Spleen (tissue), 11 donors: Measurements from ENCODE around the gene SLC25A29. TPM values are rescaled to one million over a fixed set of nuclear protein-coding genes. Genes with fewer than 3 reads are reported as not detected.

Experiments used
- DNase-seq: peaks from one replicate; pipeline ENCODE4 v3.0.0-alpha.2; 2020
- H3K27ac ChIP-seq, 8 donors: fragments of 200-600 bp; sonication (generic) in 7 of 8; 1 replicate in 4 of 8; 2 replicates in 4 of 8; pipeline versions ENCODE4 v1.5.0 to v1.8.0; 2016 to 2021; ENCODE audit warnings: inconsistent platforms in 4 of 8, mild to moderate bottlenecking in 4 of 8, moderate library complexity in 1 of 8
- H3K27me3 ChIP-seq, 7 donors: fragments of 200-600 bp; sonication (generic) in 6 of 7; replicated peaks in 1 of 7; 1 replicate in 4 of 7; 2 replicates in 3 of 7; pipeline versions ENCODE4 v1.5.0 to v1.8.0; 2016 to 2021; ENCODE audit warnings: inconsistent platforms in 3 of 7, mild to moderate bottlenecking in 1 of 7
- H3K36me3 ChIP-seq, 6 donors: fragments of 200-600 bp; sonication (generic) in 5 of 6; 1 replicate in 4 of 6; 2 replicates in 2 of 6; pipeline versions ENCODE4 v1.5.0 to v1.8.0; 2016 to 2021; ENCODE audit warnings: inconsistent platforms in 2 of 6
- H3K4me1 ChIP-seq, 6 donors: fragments of 200-600 bp; sonication (generic) in 5 of 6; 1 replicate in 3 of 6; 2 replicates in 3 of 6; pipeline versions ENCODE4 v1.5.0 to v1.8.0; 2016 to 2021; ENCODE audit warnings: inconsistent platforms in 3 of 6
- H3K4me3 ChIP-seq, 8 donors: fragments of 200-600 bp; sonication (generic) in 7 of 8; 1 replicate in 4 of 8; 2 replicates in 4 of 8; pipeline versions ENCODE4 v1.5.0 to v1.8.0; 2016 to 2021; ENCODE audit warnings: inconsistent platforms in 4 of 8, mild to moderate bottlenecking in 4 of 8, moderate library complexity in 2 of 8
- H3K9me3 ChIP-seq, 8 donors: fragments of 200-600 bp; sonication (generic) in 7 of 8; 1 replicate in 4 of 8; 2 replicates in 4 of 8; pipeline versions ENCODE4 v1.5.0 to v1.8.0; 2016 to 2021; ENCODE audit warnings: inconsistent platforms in 4 of 8
- CTCF ChIP-seq, 11 experiments: fragments of 200-600 bp in 7 of 11; fragments of 450-650 bp in 4 of 11; sonication (generic) in 4 of 11; IDR thresholded peaks in 8 of 11; conservative IDR thresholded peaks in 3 of 11; 1 replicate in 7 of 11; 2 replicates in 4 of 11; pipeline versions ENCODE4 v1.4.0 to v1.8.0; 2016 to 2021; ENCODE audit warnings: antibody characterized with exemption in 11 of 11, inconsistent platforms in 4 of 11, mild to moderate bottlenecking in 1 of 11
- POLR2A ChIP-seq, 3 donors: fragments of 450-650 bp; IDR thresholded peaks; one replicate each; pipeline ENCODE4 v1.5.1; 2017; ENCODE audit warnings: antibody characterized with exemption in 3 of 3, mild to moderate bottlenecking in 1 of 3
- POLR2AphosphoS5 ChIP-seq, 3 donors: sonication (generic); formaldehyde crosslinking; IDR thresholded peaks; one replicate each; pipeline ENCODE4 v1.5.1; 2017; ENCODE audit warnings: antibody characterized with exemption in 3 of 3
- WGBS, 5 donors: extraction: QIAGEN DNeasy Blood & Tissue Kit in 3 of 5; methylation state at CpG; one replicate each; pipeline versions ENCODE4 v1.1.5 to v1.1.7; 2013 to 2018; 5-methylcytosine and 5-hydroxymethylcytosine counted together
- intact Hi-C: fragments of 100-400 bp; cut with DNase I; formaldehyde crosslinking; loops from one replicate; pipeline ENCODE4 v1.15.0; 2023; ENCODE audit warnings: low total_unique reads
- polyA plus RNA-seq, 3 donors: library from polyadenylated mRNA; stranded (reverse); fragments of 200-250 nt; gene quantifications; one replicate each; pipeline ENCODE4 v1.2.1, GENCODE V29; 2013
- total RNA-seq, 7 donors: library from RNA; depleted of rRNA in 3 of 7; stranded (reverse); fragments of >200 nt in 3 of 7; fragmentation: NEBNext Ultra II Directional in 4 of 7; extraction: Animal tissue kit (Norgen Biotek cat#: 25700) in 4 of 7; gene quantifications; one replicate each; pipeline versions ENCODE4 v1.1.0 to v1.2.1, GENCODE V29; 2016 to 2021
- donor health status: healthy with polysubstance abuse.
- donor health status: DM: no; HTN: no; CAD: no; lungs with moderate emphysema.
- donor health status: DM: no; HTN: no; CAD: no.
- donor health status: Bipolar disorder and iron deficiency.
- donor health status: healthy.
- donor health status: DM: no; HTN: no; CAD: no.
- donor health status: DM: yes; HTN: yes; CAD: no.

SLC25A29 gene
- total and polyA plus RNA-seq, 10 donors: 19.6 to 52.9 (median 32.5) TPM

GRCh38 chr14:100303925-100304324, 2.3 kb downstream of the SLC25A29 start:
- H3K36me3 ChIP-seq: no peaks in the 10 kb centered on the region
- no peak overlapping the region for H3K4me3 ChIP-seq
- H3K27ac ChIP-seq: peak overlapping the region in 1 of 8 donors; percentile 7
- H3K27me3 ChIP-seq: peaks cover 0 to 4% (median 0%) of the 10 kb centered on the region in 7 donors
- 60 to 93% (median 69%) methylated on average over 2 to 4 of the region's 4 CpGs for WGBS, 5 donors
- DNase-seq: no peak
- TF ChIP-seq POLR2A (IDR thresholded peaks at IDR 0.05) (no peak), CTCF (IDR thresholded peaks at IDR 0.05 in 8 of 11, conservative IDR thresholded peaks at IDR 0.05 in 3 of 11) (no peak), POLR2AphosphoS5 (IDR thresholded peaks at IDR 0.05) (no peak)
- H3K4me1 ChIP-seq: peaks cover 7 to 62% (median 45%) of the 10 kb centered on the region in 6 donors
- no peaks in the 10 kb centered on the region for H3K9me3 ChIP-seq
- intact Hi-C loops: no loop called here

GRCh38 chr14:100303179-100303578, 3.1 kb downstream of the SLC25A29 start:
- Histone ChIP-seq H3K4me1 (peaks cover 7 to 62% (median 44%) of the 10 kb centered on the region in 6 donors), H3K36me3 (no peaks in the 10 kb centered on the region), H3K27me3 (peaks cover 0 to 4% (median 0%) of the 10 kb centered on the region in 7 donors), H3K27ac (no peak overlapping the region), H3K4me3 (no peak overlapping the region), H3K9me3 (no peaks in the 10 kb centered on the region)
- WGBS, 5 donors: 49 to 66% (median 59%) methylated on average over 8 of the region's 8 CpGs
- intact Hi-C loops: no loop called here
- no peak for TF ChIP-seq POLR2AphosphoS5 (IDR thresholded peaks at IDR 0.05)
- TF ChIP-seq CTCF (IDR thresholded peaks at IDR 0.05 in 8 of 11, conservative IDR thresholded peaks at IDR 0.05 in 3 of 11): peak in 8 of 11 experiments; percentile 9 to 64 (median 56)
- no peak for DNase-seq

GRCh38 chr14:100302616-100303015, 3.6 kb downstream of the SLC25A29 start:
- WGBS, 5 donors: 57 to 61% (median 59%) methylated on average over 2 of the region's 2 CpGs
- Histone ChIP-seq H3K36me3 (no peaks in the 10 kb centered on the region), H3K9me3 (no peaks in the 10 kb centered on the region), H3K4me1 (peaks cover 7 to 62% (median 44%) of the 10 kb centered on the region in 6 donors), H3K27ac (no peak overlapping the region), H3K4me3 (no peak overlapping the region), H3K27me3 (peaks cover 0 to 4% (median 0%) of the 10 kb centered on the region in 7 donors)
- peak; percentile 14 for DNase-seq
- TF ChIP-seq CTCF (IDR thresholded peaks at IDR 0.05 in 8 of 11, conservative IDR thresholded peaks at IDR 0.05 in 3 of 11) (no peak), POLR2AphosphoS5 (IDR thresholded peaks at IDR 0.05) (no peak), POLR2A (IDR thresholded peaks at IDR 0.05) (no peak)
- intact Hi-C loops: no loop called here

GRCh38 chr14:100299238-100299560, 7.0 kb downstream of the SLC25A29 start:
- intact Hi-C loops: no loop called here
- no peaks in the 10 kb centered on the region for H3K36me3 ChIP-seq
- H3K9me3 ChIP-seq: no peaks in the 10 kb centered on the region
- H3K4me1 ChIP-seq: peaks cover 15 to 61% (median 36%) of the 10 kb centered on the region in 6 donors
- no peak overlapping the region for H3K4me3 ChIP-seq
- TF ChIP-seq CTCF (IDR thresholded peaks at IDR 0.05 in 8 of 11, conservative IDR thresholded peaks at IDR 0.05 in 3 of 11) (no peak), POLR2A (IDR thresholded peaks at IDR 0.05) (no peak), POLR2AphosphoS5 (IDR thresholded peaks at IDR 0.05) (no peak)
- H3K27me3 ChIP-seq: no peaks in the 10 kb centered on the region
- 92 to 97% (median 96%) methylated on average over 6 of the region's 6 CpGs for WGBS, 5 donors
- DNase-seq: no peak
- no peak overlapping the region for H3K27ac ChIP-seq
